HepG2 (cell line): ENCODE measurements around the gene GPS1. TPM values are rescaled to one million over a fixed set of nuclear protein-coding genes. Genes with fewer than 3 reads are reported as not detected.
A peak's percentile ranks its signal among the peaks of the same experiment; 100 is the strongest.

Experiments used
- ARNTL ChIP-seq: sonication (generic); formaldehyde crosslinking; IDR thresholded peaks from 2 replicates; pipeline ENCODE4 v1.4.0; 2020; ENCODE audit warnings: mild to moderate bottlenecking, missing genetic modification reagents
- ATF3 ChIP-seq: sonication (generic); formaldehyde crosslinking; IDR thresholded peaks from 2 replicates; pipeline ENCODE4 v1.4.0; 2020; ENCODE audit warnings: missing genetic modification reagents
- ATF6 ChIP-seq: sonication (generic); formaldehyde crosslinking; conservative IDR thresholded peaks from 2 replicates; pipeline ENCODE4 v1.4.0; 2020; ENCODE audit warnings: missing genetic modification reagents
- ATM ChIP-seq: fragments of 450-650 bp; IDR thresholded peaks from 2 replicates; pipeline ENCODE4 v1.7.1; 2017; ENCODE audit warnings: mild to moderate bottlenecking, borderline replicate concordance
- ERF ChIP-seq: IDR thresholded peaks from 2 replicates; pipeline ENCODE4 v1.6.1; 2018; ENCODE audit warnings: missing biosample characterization, missing genetic modification reagents
- HOXA3 ChIP-seq: sonication (generic); formaldehyde crosslinking; IDR thresholded peaks from 2 replicates; pipeline ENCODE4 v1.5.0; 2020; ENCODE audit warnings: missing genetic modification reagents
- MYC ChIP-seq: sonication (generic); formaldehyde crosslinking; IDR thresholded peaks from 2 replicates; pipeline ENCODE4 v1.9.0; 2021; ENCODE audit warnings: missing genetic modification reagents, borderline replicate concordance
- MYNN ChIP-seq: sonication (generic); formaldehyde crosslinking; IDR thresholded peaks from 2 replicates; pipeline ENCODE4 v1.4.0; 2020; ENCODE audit warnings: mild to moderate bottlenecking, low read depth, missing genetic modification reagents
- NCOA5 ChIP-seq: sonication (generic); formaldehyde crosslinking; IDR thresholded peaks from 2 replicates; pipeline ENCODE4 v1.4.0; 2020; ENCODE audit warnings: missing genetic modification reagents
- NONO ChIP-seq, 2 experiments: fragments of 450-650 bp in 1 of 2; sonication (generic) in 1 of 2; formaldehyde crosslinking in 1 of 2; IDR thresholded peaks in 1 of 2; conservative IDR thresholded peaks in 1 of 2; 2 replicates each; pipeline versions ENCODE4 v1.6.1 to v1.8.0; 2017 to 2022; ENCODE audit warnings: mild to moderate bottlenecking in 1 of 2, missing genetic modification reagents in 1 of 2, moderate library complexity in 1 of 2
- RBFOX2 ChIP-seq: fragments of 200-400 bp; formaldehyde crosslinking; IDR thresholded peaks from 2 replicates; pipeline ENCODE4 v1.6.1; 2017; ENCODE audit warnings: low read depth, mild to moderate bottlenecking, low read length
- RFX1 ChIP-seq: fragments of 450-650 bp; IDR thresholded peaks from 2 replicates; pipeline ENCODE4 v1.6.1; 2017
- SOX6 ChIP-seq, 2 experiments: fragments of 450-650 bp in 1 of 2; sonication (generic) in 1 of 2; formaldehyde crosslinking in 1 of 2; IDR thresholded peaks; 2 replicates each; pipeline versions ENCODE4 v1.4.0 to v1.6.1; 2017 to 2020; ENCODE audit warnings: antibody characterized with exemption in 1 of 2, mild to moderate bottlenecking in 1 of 2, missing genetic modification reagents in 1 of 2
- TFE3 ChIP-seq: IDR thresholded peaks from 2 replicates; pipeline ENCODE4 v1.6.1; 2016
- TOPORS ChIP-seq: sonication (generic); formaldehyde crosslinking; IDR thresholded peaks from 2 replicates; pipeline ENCODE4 v1.8.0; 2023; ENCODE audit warnings: mild to moderate bottlenecking, missing genetic modification reagents
- ZBTB1 ChIP-seq: sonication (generic); formaldehyde crosslinking; IDR thresholded peaks from 2 replicates; pipeline ENCODE4 v1.4.0; 2020; ENCODE audit warnings: missing genetic modification reagents, borderline replicate concordance
- ZBTB33 ChIP-seq: sonication (generic); formaldehyde crosslinking; IDR thresholded peaks from 2 replicates; pipeline ENCODE4 v1.4.0; 2020; ENCODE audit warnings: missing genetic modification reagents
- ZBTB38 ChIP-seq: sonication (generic); formaldehyde crosslinking; IDR thresholded peaks from 2 replicates; pipeline ENCODE4 v1.5.1; 2020; ENCODE audit warnings: mild to moderate bottlenecking, missing genetic modification reagents
- ZFY ChIP-seq: sonication (generic); formaldehyde crosslinking; IDR thresholded peaks from 2 replicates; pipeline ENCODE4 v1.4.0; 2020; ENCODE audit warnings: missing genetic modification reagents
- ZNF292 ChIP-seq: sonication (generic); formaldehyde crosslinking; IDR thresholded peaks from 2 replicates; pipeline ENCODE4 v1.8.1; 2022; ENCODE audit warnings: mild to moderate bottlenecking, low read depth, missing genetic modification reagents, borderline replicate concordance
- ZNF326 ChIP-seq: sonication (generic); formaldehyde crosslinking; IDR thresholded peaks from 2 replicates; pipeline ENCODE4 v1.4.0; 2020; ENCODE audit warnings: missing genetic modification reagents, borderline replicate concordance
- ZNF556 ChIP-seq: sonication (generic); formaldehyde crosslinking; IDR thresholded peaks from 2 replicates; pipeline ENCODE4 v1.4.0; 2020; ENCODE audit warnings: mild to moderate bottlenecking, missing genetic modification reagents, borderline replicate concordance
- ZNF570 ChIP-seq: sonication (generic); formaldehyde crosslinking; IDR thresholded peaks from 2 replicates; pipeline ENCODE4 v1.4.0; 2020; ENCODE audit warnings: mild to moderate bottlenecking, missing genetic modification reagents, borderline replicate concordance
- ZNF780A ChIP-seq: sonication (generic); formaldehyde crosslinking; IDR thresholded peaks from 2 replicates; pipeline ENCODE4 v1.8.0; 2022; ENCODE audit warnings: mild to moderate bottlenecking, missing genetic modification reagents, moderate library complexity
- polyA plus RNA-seq, 8 experiments: library from polyadenylated mRNA; depleted of rRNA in 3 of 8; stranded (reverse) in 7 of 8; unstranded in 1 of 8; fragments of >200 nt; fragmentation: Illumina TruSeq in 4 of 8; extraction: Trizol in 4 of 8; gene quantifications; 2 replicates each; pipeline versions ENCODE4 v1.2.1 to v1.2.3, GENCODE V29; 2011 to 2016; ENCODE audit warnings: low read depth in 4 of 8, missing spikeins in 1 of 8, mixed read lengths in 1 of 8; ENCODE audit not compliant: insufficient read depth in 1 of 8
- total RNA-seq, 5 experiments: library from RNA; depleted of rRNA; stranded (reverse); fragments of >200 nt; fragmentation: Illumina TruSeq; extraction: Trizol; gene quantifications; 2 replicates each; pipeline ENCODE4 v1.2.3, GENCODE V29; 2016; ENCODE audit warnings: low read depth in 1 of 5

GPS1 gene
- total and polyA plus RNA-seq, 2 of the 13 experiments (the other 11 are each of a cell fraction or from before 2014, with no cell fraction given) = 124 to 128 TPM

- TF ChIP-seq TOPORS (CRISPR knock-in tag) (no peak; the same call in 1 of the 2 replicates), RFX1 (no peak), ATM (no peak), NONO (IDR thresholded peaks at IDR 0.05) (no peak), NONO (CRISPR knock-in tag; conservative IDR thresholded peaks at IDR 0.05) (0 out of 2 replicates have a peak, but pooled peaks have one; percentile 5), TFE3 (CRISPR knock-in tag) (no peak), SOX6 (IDR thresholded peaks at IDR 0.05) (no peak), SOX6 (CRISPR knock-in tag; IDR thresholded peaks at IDR 0.05) (no peak), ZNF556 (CRISPR knock-in tag) (no peak), ZBTB38 (peak; percentile 54), ERF (CRISPR knock-in tag) (no peak), ATF3 (no peak), MYC (CRISPR knock-in tag) (0 out of 2 replicates have a peak, but pooled peaks have one; percentile 4), ARNTL (no peak), RBFOX2 (peak; percentile 83), ZNF292 (CRISPR knock-in tag) (no peak), ZBTB33 (CRISPR knock-in tag) (peak; percentile 90), ZNF326 (CRISPR knock-in tag) (0 out of 2 replicates have a peak, but pooled peaks have one; percentile 18), NCOA5 (CRISPR knock-in tag) (0 out of 2 replicates have a peak, but pooled peaks have one; percentile 52), ZFY (CRISPR knock-in tag) (peak; percentile 34; the same call in 1 of the 2 replicates), ZNF780A (CRISPR knock-in tag) (no peak), ATF6 (CRISPR knock-in tag) (no peak), HOXA3 (peak; percentile 76), MYNN (no peak), ZNF570 (CRISPR knock-in tag) (no peak), ZBTB1 (CRISPR knock-in tag) (no peak)
Observed at GRCh38 chr17:82079001-82079677, 27.4 kb downstream of the GPS1 start (continued).
